ENCODE results near the gene SHISAL1.

SHISAL1 gene

GRCh38 chr22:44357966-44358465, 45.3 kb upstream of the SHISAL1 start:
- peak overlapping the region in 1 of 2 donors; percentile 93 for H3K27ac ChIP-seq
- peak; percentile 73 for DNase-seq (ENCODE audit: low spot score)
- no peak for TF ChIP-seq CTCF (IDR thresholded peaks at IDR 0.05)
- H3K4me3 ChIP-seq = no peak overlapping the region

- H3K27ac ChIP-seq = peak overlapping the region in 1 of 2 donors; percentile 93
- TF ChIP-seq CTCF (IDR thresholded peaks at IDR 0.05) = no peak
- DNase-seq (ENCODE audit: low spot score) = peak; percentile 63
- no peak overlapping the region for H3K4me3 ChIP-seq
Observed at GRCh38 chr22:44357296-44357965, 44.7 kb upstream of the SHISAL1 start.

GRCh38 chr22:44355716-44356070, 42.9 kb upstream of the SHISAL1 start:
- no peak for TF ChIP-seq CTCF (IDR thresholded peaks at IDR 0.05)
- DNase-seq (ENCODE audit: low spot score) = peak; percentile 64
- no peak overlapping the region for H3K27ac ChIP-seq
- H3K4me3 ChIP-seq = no peak overlapping the region

GRCh38 chr22:44354288-44354687, 41.5 kb upstream of the SHISAL1 start:
- peak; percentile 11 for DNase-seq (ENCODE audit: low spot score)
- no peak overlapping the region for H3K4me3 ChIP-seq
- no peak overlapping the region for H3K27ac ChIP-seq
- TF ChIP-seq CTCF (IDR thresholded peaks at IDR 0.05) = no peak

- H3K4me3 ChIP-seq = no peak overlapping the region
- DNase-seq (ENCODE audit: low spot score) = no peak
- H3K27ac ChIP-seq = no peak overlapping the region
- TF ChIP-seq CTCF (IDR thresholded peaks at IDR 0.05) = no peak
Observed at GRCh38 chr22:44353041-44353440, 40.3 kb upstream of the SHISAL1 start.

- DNase-seq (ENCODE audit: low spot score) = no peak
- H3K4me3 ChIP-seq = no peak overlapping the region
- no peak overlapping the region for H3K27ac ChIP-seq
- no peak for TF ChIP-seq CTCF (IDR thresholded peaks at IDR 0.05)
Observed at GRCh38 chr22:44352378-44353035, 39.8 kb upstream of the SHISAL1 start.
